ENCODE results near the gene C2CD4A.

Gene C2CD4A

GRCh38 chr15:62053439-62054085, 13.2 kb upstream of the C2CD4A start:
- no peak overlapping the region for H3K9ac ChIP-seq (ENCODE audit: low read depth, low read length, poor library complexity, severe bottlenecking)
- no peak overlapping the region for H2AFZ ChIP-seq (ENCODE audit: low read length)
- H3K9me2 ChIP-seq (replicated peaks; ENCODE audit: low read depth, low read length): no peaks in the 10 kb centered on the region
- H4K20me1 ChIP-seq (ENCODE audit: insufficient read depth, low read length, poor library complexity, severe bottlenecking): peaks cover 65% of the 10 kb centered on the region
- peaks cover 77% of the 10 kb centered on the region for H3K79me2 ChIP-seq (ENCODE audit: insufficient read depth, low read length)
- peaks cover 44% of the 10 kb centered on the region for H3K4me1 ChIP-seq (ENCODE audit: insufficient read depth, low read length, poor library complexity, severe bottlenecking)
- no peaks in the 10 kb centered on the region for H3K27me3 ChIP-seq (ENCODE audit: insufficient read depth, low read length, poor library complexity, severe bottlenecking)
- peak overlapping the region; percentile 22 for H3K4me3 ChIP-seq (ENCODE audit: low read length, poor library complexity, severe bottlenecking)
- no peaks in the 10 kb centered on the region for H3K9me3 ChIP-seq (ENCODE audit: insufficient read depth, low read depth, low read length)
- H3K36me3 ChIP-seq (ENCODE audit: insufficient read depth, low read length): no peaks in the 10 kb centered on the region
- no peaks in the 10 kb centered on the region for H3F3A ChIP-seq (ENCODE audit: low read depth)
- H3K4me2 ChIP-seq (ENCODE audit: low read depth, low read length, poor library complexity, severe bottlenecking): peak overlapping the region; percentile 39
- TF ChIP-seq CTCF (conservative IDR thresholded peaks at IDR 0.05; ENCODE audit: low read length): no peak
- TF ChIP-seq EZH2phosphoT487 (IDR thresholded peaks at IDR 0.05; ENCODE audit: borderline replicate concordance): no peak

- Histone ChIP-seq H3K4me1 (ENCODE audit: insufficient read depth, low read length, poor library complexity, severe bottlenecking) (peaks cover 51% of the 10 kb centered on the region), H3K4me3 (ENCODE audit: low read length, poor library complexity, severe bottlenecking) (no peak overlapping the region), H3F3A (ENCODE audit: low read depth) (no peaks in the 10 kb centered on the region), H3K27me3 (ENCODE audit: insufficient read depth, low read length, poor library complexity, severe bottlenecking) (no peaks in the 10 kb centered on the region), H2AFZ (ENCODE audit: low read length) (no peak overlapping the region), H3K9me3 (ENCODE audit: insufficient read depth, low read depth, low read length) (no peaks in the 10 kb centered on the region), H3K79me2 (ENCODE audit: insufficient read depth, low read length) (peaks cover 90% of the 10 kb centered on the region), H4K20me1 (ENCODE audit: insufficient read depth, low read length, poor library complexity, severe bottlenecking) (peaks cover 76% of the 10 kb centered on the region), H3K36me3 (ENCODE audit: insufficient read depth, low read length) (no peaks in the 10 kb centered on the region), H3K9ac (ENCODE audit: low read depth, low read length, poor library complexity, severe bottlenecking) (no peak overlapping the region), H3K9me2 (replicated peaks; ENCODE audit: low read depth, low read length) (no peaks in the 10 kb centered on the region), H3K4me2 (ENCODE audit: low read depth, low read length, poor library complexity, severe bottlenecking) (peak overlapping the region; percentile 37)
- no peak for TF ChIP-seq EZH2phosphoT487 (IDR thresholded peaks at IDR 0.05; ENCODE audit: borderline replicate concordance)
- no peak for TF ChIP-seq CTCF (conservative IDR thresholded peaks at IDR 0.05; ENCODE audit: low read length)
These were observed 11.8 kb upstream of the C2CD4A start for GRCh38 chr15:62054979-62055378.

GRCh38 chr15:62057341-62057980, 9.3 kb upstream of the C2CD4A start:
- TF ChIP-seq CTCF (conservative IDR thresholded peaks at IDR 0.05; ENCODE audit: low read length): no peak
- peak overlapping the region; percentile 82 for H3K4me2 ChIP-seq (ENCODE audit: low read depth, low read length, poor library complexity, severe bottlenecking)
- H3K4me1 ChIP-seq (ENCODE audit: insufficient read depth, low read length, poor library complexity, severe bottlenecking): peaks cover 50% of the 10 kb centered on the region
- H2AFZ ChIP-seq (ENCODE audit: low read length): no peak overlapping the region
- peaks cover 66% of the 10 kb centered on the region for H3K79me2 ChIP-seq (ENCODE audit: insufficient read depth, low read length)
- no peak overlapping the region for H3K9ac ChIP-seq (ENCODE audit: low read depth, low read length, poor library complexity, severe bottlenecking)
- peaks cover 56% of the 10 kb centered on the region for H4K20me1 ChIP-seq (ENCODE audit: insufficient read depth, low read length, poor library complexity, severe bottlenecking)
- H3K9me2 ChIP-seq (replicated peaks; ENCODE audit: low read depth, low read length): no peaks in the 10 kb centered on the region
- no peaks in the 10 kb centered on the region for H3K27me3 ChIP-seq (ENCODE audit: insufficient read depth, low read length, poor library complexity, severe bottlenecking)
- peak overlapping the region; percentile 79 for H3K4me3 ChIP-seq (ENCODE audit: low read length, poor library complexity, severe bottlenecking)
- no peaks in the 10 kb centered on the region for H3F3A ChIP-seq (ENCODE audit: low read depth)
- H3K9me3 ChIP-seq (ENCODE audit: insufficient read depth, low read depth, low read length): no peaks in the 10 kb centered on the region
- no peaks in the 10 kb centered on the region for H3K36me3 ChIP-seq (ENCODE audit: insufficient read depth, low read length)

All from Loucy (cell line).